Adrenal gland (tissue), 5 donors: ENCODE measurements around the gene SMG6.

Experiments used
- POLR2A ChIP-seq, 2 donors: fragments of 450-650 bp; IDR thresholded peaks; one replicate each; pipeline ENCODE4 v1.6.1; 2017; ENCODE audit warnings: antibody characterized with exemption in 2 of 2, mild to moderate bottlenecking in 2 of 2, moderate library complexity in 1 of 2
- TF ChIP-seq, protein P1 (sequence below), 6 experiments: fragments of 450-650 bp in 4 of 6; fragments of 200-600 bp in 2 of 6; sonication (generic) in 1 of 6; IDR thresholded peaks; 1 replicate in 5 of 6; 2 replicates in 1 of 6; pipeline versions ENCODE4 v1.5.1 to v1.8.0; 2016 to 2021; ENCODE audit warnings: antibody characterized with exemption in 6 of 6, mild to moderate bottlenecking in 2 of 6, moderate library complexity in 1 of 6
- donor health status: DM: no; HTN: no; CAD: no.

DNA sequence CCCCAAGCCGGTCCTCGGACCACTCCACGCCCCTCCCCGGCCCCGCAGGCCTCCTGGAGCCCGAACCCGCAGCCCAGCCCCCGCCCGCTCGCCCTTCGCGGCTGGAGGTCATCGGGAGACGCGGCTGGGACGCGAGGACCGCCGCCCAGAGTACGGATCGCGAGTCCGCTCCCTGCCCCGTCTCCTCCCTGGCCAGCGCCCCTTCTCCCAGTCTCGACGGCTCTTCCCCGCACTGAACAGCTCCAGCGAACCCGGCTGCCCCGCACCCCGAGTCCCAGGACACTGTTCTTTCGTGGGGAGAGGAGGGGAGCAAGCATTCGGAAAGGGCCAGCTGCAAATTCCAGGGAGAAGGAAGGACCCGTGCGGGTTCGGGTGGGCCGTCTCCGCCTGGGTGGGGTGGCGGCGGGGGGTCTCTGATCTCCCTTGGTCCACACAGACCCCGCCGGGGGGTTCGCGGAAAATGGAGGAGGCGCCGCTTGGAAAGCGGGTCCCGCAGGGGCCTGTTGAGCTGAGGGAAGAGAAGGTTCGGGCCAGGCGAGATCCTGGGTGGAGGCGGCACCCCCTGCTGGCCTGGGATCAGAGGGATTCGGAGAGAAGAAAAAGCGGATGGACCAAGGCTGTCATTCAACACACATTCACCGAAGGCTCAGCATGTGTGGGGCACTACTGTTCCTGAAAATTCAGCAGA is 277.8 kb downstream of the SMG6 start:
- TF ChIP-seq, protein P1, sequence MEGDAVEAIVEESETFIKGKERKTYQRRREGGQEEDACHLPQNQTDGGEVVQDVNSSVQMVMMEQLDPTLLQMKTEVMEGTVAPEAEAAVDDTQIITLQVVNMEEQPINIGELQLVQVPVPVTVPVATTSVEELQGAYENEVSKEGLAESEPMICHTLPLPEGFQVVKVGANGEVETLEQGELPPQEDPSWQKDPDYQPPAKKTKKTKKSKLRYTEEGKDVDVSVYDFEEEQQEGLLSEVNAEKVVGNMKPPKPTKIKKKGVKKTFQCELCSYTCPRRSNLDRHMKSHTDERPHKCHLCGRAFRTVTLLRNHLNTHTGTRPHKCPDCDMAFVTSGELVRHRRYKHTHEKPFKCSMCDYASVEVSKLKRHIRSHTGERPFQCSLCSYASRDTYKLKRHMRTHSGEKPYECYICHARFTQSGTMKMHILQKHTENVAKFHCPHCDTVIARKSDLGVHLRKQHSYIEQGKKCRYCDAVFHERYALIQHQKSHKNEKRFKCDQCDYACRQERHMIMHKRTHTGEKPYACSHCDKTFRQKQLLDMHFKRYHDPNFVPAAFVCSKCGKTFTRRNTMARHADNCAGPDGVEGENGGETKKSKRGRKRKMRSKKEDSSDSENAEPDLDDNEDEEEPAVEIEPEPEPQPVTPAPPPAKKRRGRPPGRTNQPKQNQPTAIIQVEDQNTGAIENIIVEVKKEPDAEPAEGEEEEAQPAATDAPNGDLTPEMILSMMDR (IDR thresholded peaks at IDR 0.05): peak; percentile 45 to 87 (median 78)
- TF ChIP-seq POLR2A (IDR thresholded peaks at IDR 0.05): no peak
